HepG2 (cell line): ENCODE measurements around the gene CRISPLD2. TPM values are rescaled to one million over a fixed set of nuclear protein-coding genes. Genes with fewer than 3 reads are reported as not detected.
A peak's percentile ranks its signal among the peaks of the same experiment; 100 is the strongest.

Source experiments
- ATAC-seq: fragments of 200-7000 bp; cut with Tn5 transposase; 3 replicates; pipeline ENCODE4 v1.9.1; 2020; ENCODE audit warnings: mild to moderate bottlenecking, moderate library complexity
- BruUV-seq: library from RNA; stranded (reverse); fragments of 400-500 nt; replicated peaks from 2 replicates; lab custom pipeline; 2021; lab: Mats Ljungman, UMichigan
- CTCF ChIA-PET: fragments of 300-600 bp; formaldehyde crosslinking; extraction: SDS; loops from one replicate; lab custom pipeline; 2021; ENCODE audit warnings: low total read pairs, inconsistent platforms, low intra/inter-chr PET ratio; lab: Yijun Ruan, JAX
- POLR2A ChIA-PET: fragments of 350-600 bp; sonication (Branson Sonifier 250); formaldehyde crosslinking; loops from one replicate; lab custom pipeline; 2020; ENCODE audit warnings: antibody characterized with exemption, inconsistent platforms; lab: Yijun Ruan, JAX
- DNase-seq: peaks from one replicate; pipeline ENCODE4 v3.0.0-alpha.2; 2015; ENCODE audit warnings: low spot score
- FAIRE-seq: peaks from 3 replicates; lab custom pipeline; 2011; peaks lifted over from hg19 to GRCh38; lab: Jason Lieb, UNC
- H2AFZ ChIP-seq: one replicate; pipeline ENCODE4 v1.6.1; 2011; ENCODE audit warnings: low read length, inconsistent platforms
- H3K27ac ChIP-seq: fragments of 300-600 bp; 3 replicates; pipeline ENCODE4 v1.8.0; 2011; ENCODE audit warnings: mixed run types, mild to moderate bottlenecking, mixed read lengths, low read length, inconsistent platforms; ENCODE audit not compliant: insufficient read depth; ENCODE audit errors: extremely low read length
- H3K27me3 ChIP-seq, 2 experiments: fragments of 200-600 bp in 1 of 2; 2 replicates in 1 of 2; 3 replicates in 1 of 2; pipeline versions ENCODE4 v1.6.0 to v1.8.0; 2011; ENCODE audit warnings: low read length in 2 of 2, mild to moderate bottlenecking in 2 of 2, moderate library complexity in 2 of 2, inconsistent platforms in 1 of 2; ENCODE audit not compliant: insufficient read depth in 2 of 2, control insufficient read depth in 1 of 2
- H3K36me3 ChIP-seq, 2 experiments: fragments of 200-600 bp in 1 of 2; replicated peaks in 1 of 2; 2 replicates in 1 of 2; 3 replicates in 1 of 2; pipeline versions ENCODE4 v1.5.1 to v1.8.0; 2011; ENCODE audit warnings: low read length in 2 of 2, inconsistent platforms in 1 of 2; ENCODE audit not compliant: insufficient read depth in 2 of 2, control insufficient read depth in 1 of 2
- H3K4me1 ChIP-seq: 2 replicates; pipeline ENCODE4 v1.5.1; 2012; ENCODE audit warnings: low read length, inconsistent platforms; ENCODE audit not compliant: insufficient read depth
- H3K4me2 ChIP-seq: 2 replicates; pipeline ENCODE4 v1.6.0; 2011; ENCODE audit warnings: low read depth, low read length, inconsistent platforms
- H3K4me3 ChIP-seq, 3 experiments: fragments of 200-600 bp in 1 of 3; sonication (generic), shearing (Covaris generic) in 1 of 3; replicated peaks in 1 of 3; 2 replicates each; pipeline ENCODE4 v1.5.1; 2011 to 2016; ENCODE audit warnings: low read length in 3 of 3, inconsistent platforms in 2 of 3, low read depth in 2 of 3, mild to moderate bottlenecking in 2 of 3, control low read depth in 1 of 3, mixed read lengths in 1 of 3; ENCODE audit not compliant: insufficient read depth in 1 of 3
- H3K79me2 ChIP-seq: one replicate; pipeline ENCODE4 v1.6.1; 2011; ENCODE audit warnings: low read length, inconsistent platforms; ENCODE audit not compliant: insufficient read depth
- H3K9ac ChIP-seq: 2 replicates; pipeline ENCODE4 v1.6.0; 2011; ENCODE audit warnings: mild to moderate bottlenecking, low read depth, low read length, inconsistent platforms; ENCODE audit not compliant: insufficient read depth
- H3K9me3 ChIP-seq: 2 replicates; pipeline ENCODE4 v1.5.1; 2012; ENCODE audit warnings: mild to moderate bottlenecking, low read length
- H4K20me1 ChIP-seq: 2 replicates; pipeline ENCODE4 v1.6.0; 2011; ENCODE audit warnings: inconsistent platforms, mild to moderate bottlenecking, low read length, moderate library complexity; ENCODE audit not compliant: insufficient read depth
- EHMT2 ChIP-seq: fragments of 200-600 bp; sonication (generic); IDR thresholded peaks from 2 replicates; pipeline ENCODE4 v1.7.0; 2017; ENCODE audit warnings: antibody characterized with exemption, low read depth, low read length, borderline replicate concordance
- HNRNPL ChIP-seq: fragments of 200-400 bp; formaldehyde crosslinking; IDR thresholded peaks from 2 replicates; pipeline ENCODE4 v1.6.1; 2017; ENCODE audit warnings: mild to moderate bottlenecking, low read depth, low read length
- MTA3 ChIP-seq: sonication (generic); formaldehyde crosslinking; IDR thresholded peaks from 2 replicates; pipeline ENCODE4 v1.4.0; 2020; ENCODE audit warnings: missing genetic modification reagents
- POLR2AphosphoS2 ChIP-seq: IDR thresholded peaks from 2 replicates; pipeline ENCODE4 v1.6.1; 2011; ENCODE audit warnings: low read depth, low read length, improper control_type of control experiment
- RFX3 ChIP-seq: IDR thresholded peaks from 2 replicates; pipeline ENCODE4 v1.6.1; 2016; ENCODE audit warnings: missing biosample characterization, missing genetic modification reagents
- YEATS4 ChIP-seq: sonication (generic); formaldehyde crosslinking; IDR thresholded peaks from 2 replicates; pipeline ENCODE4 v1.4.0; 2020; ENCODE audit warnings: missing genetic modification reagents, borderline replicate concordance
- ZNF329 ChIP-seq: sonication (generic); formaldehyde crosslinking; IDR thresholded peaks from 2 replicates; pipeline ENCODE4 v1.9.0; 2021; ENCODE audit warnings: low read depth, mild to moderate bottlenecking, missing genetic modification reagents
- WGBS: methylation state at CpG from one replicate; pipeline ENCODE4 v1.1.6; 2017; ENCODE audit warnings: low lambda C conversion rate; 5-methylcytosine and 5-hydroxymethylcytosine counted together
- in situ Hi-C: cut with HindIII; loops from 2 replicates; pipeline ENCODE4 v1.10.0; 2017; ENCODE audit warnings: low pct_unique_long_range_greater_than_20kb; ENCODE audit not compliant: extremely low pct_ligation_motif_present
- intact Hi-C: fragments of 100-400 bp; cut with micrococcal nuclease; formaldehyde crosslinking; loops from one replicate; pipeline ENCODE4 v1.10.0; 2022; ENCODE audit not compliant: unreplicated experiment
- polyA plus RNA-seq, 8 experiments: library from polyadenylated mRNA; depleted of rRNA in 3 of 8; stranded (reverse) in 7 of 8; unstranded in 1 of 8; fragments of >200 nt; fragmentation: Illumina TruSeq in 4 of 8; extraction: Trizol in 4 of 8; gene quantifications; 2 replicates each; pipeline versions ENCODE4 v1.2.1 to v1.2.3, GENCODE V29; 2011 to 2016; ENCODE audit warnings: low read depth in 4 of 8, missing spikeins in 1 of 8, mixed read lengths in 1 of 8; ENCODE audit not compliant: insufficient read depth in 1 of 8
- total RNA-seq, 5 experiments: library from RNA; depleted of rRNA; stranded (reverse); fragments of >200 nt; fragmentation: Illumina TruSeq; extraction: Trizol; gene quantifications; 2 replicates each; pipeline ENCODE4 v1.2.3, GENCODE V29; 2016; ENCODE audit warnings: low read depth in 1 of 5
- TF ChIP-seq, protein P1 (sequence below): sonication (generic); formaldehyde crosslinking; IDR thresholded peaks from 2 replicates; pipeline ENCODE4 v1.5.0; 2020; ENCODE audit warnings: mild to moderate bottlenecking, missing genetic modification reagents, moderate library complexity
- TF ChIP-seq, protein P2 (sequence below): sonication (generic); formaldehyde crosslinking; IDR thresholded peaks from 2 replicates; pipeline ENCODE4 v1.8.0; 2022; ENCODE audit warnings: mild to moderate bottlenecking, missing genetic modification reagents, borderline replicate concordance
- TF ChIP-seq, protein P3 (sequence below): sonication (generic); formaldehyde crosslinking; IDR thresholded peaks from 2 replicates; pipeline ENCODE4 v1.4.0; 2020; ENCODE audit warnings: missing genetic modification reagents

CRISPLD2 gene
- total and polyA plus RNA-seq, 2 of the 13 experiments (the other 11 are each of a cell fraction or from before 2014, with no cell fraction given): 0.04 to 0.31 TPM

DNA sequence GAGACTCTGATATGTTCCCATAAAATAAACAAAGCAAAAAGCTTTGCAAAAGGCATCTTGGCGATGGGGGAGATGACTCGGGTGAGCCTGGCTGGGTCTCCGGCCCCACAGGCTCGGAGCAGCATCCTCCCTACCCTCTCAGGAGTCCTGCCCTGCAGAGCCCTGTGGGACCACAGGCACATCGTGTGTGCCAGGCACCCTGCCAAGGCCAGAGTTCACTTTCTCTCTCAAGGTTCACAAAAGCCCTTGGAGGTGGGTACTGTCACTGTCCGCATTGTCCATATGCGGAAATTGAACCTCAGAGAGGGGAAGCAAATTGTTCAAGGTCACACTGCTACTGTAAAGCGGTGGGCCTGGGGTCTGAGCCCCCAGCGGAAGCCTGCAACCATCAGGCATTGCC is 48.5 kb downstream of the CRISPLD2 start:
- Histone ChIP-seq H4K20me1 (no peaks in the 10 kb centered on the region), H2AFZ (no peak overlapping the region), H3K4me2 (no peak overlapping the region), H3K9ac (no peak overlapping the region), H3K27ac (no peak overlapping the region), H3K79me2 (no peaks in the 10 kb centered on the region), H3K9me3 (no peaks in the 10 kb centered on the region), H3K27me3 (peaks cover 9 to 52% of the 10 kb centered on the region in 2 experiments), H3K4me3 (no peak overlapping the region), H3K36me3 (no peaks in the 10 kb centered on the region; a peak in 1 of 5 replicates), H3K4me1 (peaks cover 19% of the 10 kb centered on the region)
- POLR2A ChIA-PET: no interaction called here
- in situ Hi-C loops: no loop called here
- WGBS: 47% methylated on average over 8 of the region's 9 CpGs
- CTCF ChIA-PET: no interaction called here
- no peak for DNase-seq
- intact Hi-C loops: no loop called here
- ATAC-seq: no peak
- no peak for FAIRE-seq
- BruUV-seq: no TSS peak
- TF ChIP-seq MTA3 (CRISPR knock-in tag) (no peak), POLR2AphosphoS2 (no peak), EHMT2 (no peak), HNRNPL (0 out of 2 replicates have a peak, but pooled peaks have one; percentile 45), YEATS4 (CRISPR knock-in tag) (no peak)
- TF ChIP-seq, protein P1, sequence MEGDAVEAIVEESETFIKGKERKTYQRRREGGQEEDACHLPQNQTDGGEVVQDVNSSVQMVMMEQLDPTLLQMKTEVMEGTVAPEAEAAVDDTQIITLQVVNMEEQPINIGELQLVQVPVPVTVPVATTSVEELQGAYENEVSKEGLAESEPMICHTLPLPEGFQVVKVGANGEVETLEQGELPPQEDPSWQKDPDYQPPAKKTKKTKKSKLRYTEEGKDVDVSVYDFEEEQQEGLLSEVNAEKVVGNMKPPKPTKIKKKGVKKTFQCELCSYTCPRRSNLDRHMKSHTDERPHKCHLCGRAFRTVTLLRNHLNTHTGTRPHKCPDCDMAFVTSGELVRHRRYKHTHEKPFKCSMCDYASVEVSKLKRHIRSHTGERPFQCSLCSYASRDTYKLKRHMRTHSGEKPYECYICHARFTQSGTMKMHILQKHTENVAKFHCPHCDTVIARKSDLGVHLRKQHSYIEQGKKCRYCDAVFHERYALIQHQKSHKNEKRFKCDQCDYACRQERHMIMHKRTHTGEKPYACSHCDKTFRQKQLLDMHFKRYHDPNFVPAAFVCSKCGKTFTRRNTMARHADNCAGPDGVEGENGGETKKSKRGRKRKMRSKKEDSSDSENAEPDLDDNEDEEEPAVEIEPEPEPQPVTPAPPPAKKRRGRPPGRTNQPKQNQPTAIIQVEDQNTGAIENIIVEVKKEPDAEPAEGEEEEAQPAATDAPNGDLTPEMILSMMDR (CRISPR knock-in tag): no peak

DNA sequence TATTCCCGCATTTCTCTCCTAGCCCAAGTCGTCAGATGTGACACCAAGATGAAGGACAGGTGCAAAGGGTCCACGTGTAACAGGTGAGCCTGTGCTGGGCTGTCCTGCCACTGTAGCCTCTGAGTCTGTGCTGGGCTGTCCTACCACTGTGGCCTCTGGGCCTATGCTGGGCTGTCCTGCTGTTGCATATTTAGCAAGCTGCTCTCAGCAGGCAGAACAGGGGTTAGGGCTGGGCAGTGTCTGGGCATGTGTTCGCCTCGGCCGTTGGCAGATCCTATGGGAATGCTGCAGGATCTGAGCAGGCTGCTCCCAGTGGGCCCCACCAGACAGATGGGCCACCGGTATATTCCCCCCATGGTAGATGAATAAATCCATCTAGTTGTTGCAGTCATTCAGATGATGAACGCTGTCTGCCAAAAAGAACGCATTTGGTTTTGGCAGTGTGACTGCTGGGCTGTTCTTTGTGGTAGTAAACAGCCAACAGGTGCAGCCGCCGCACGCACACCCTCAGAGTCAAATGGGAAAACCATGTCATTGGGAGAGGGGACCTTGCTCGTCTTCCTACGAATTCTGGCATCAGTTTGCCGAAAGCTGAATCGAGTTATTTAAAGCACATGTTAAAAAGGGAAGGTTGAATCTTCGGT is 49.2 kb downstream of the CRISPLD2 start:
- Histone ChIP-seq H3K36me3 (no peaks in the 10 kb centered on the region; a peak in 1 of 5 replicates), H3K27me3 (peaks cover 9 to 51% of the 10 kb centered on the region in 2 experiments), H3K9ac (no peak overlapping the region), H3K9me3 (no peaks in the 10 kb centered on the region), H3K4me1 (peaks cover 19% of the 10 kb centered on the region), H3K79me2 (no peaks in the 10 kb centered on the region), H3K4me3 (no peak overlapping the region), H2AFZ (no peak overlapping the region), H3K27ac (no peak overlapping the region), H4K20me1 (no peaks in the 10 kb centered on the region), H3K4me2 (no peak overlapping the region)
- in situ Hi-C loops: no loop called here
- CTCF ChIA-PET: no interaction called here
- intact Hi-C loops: no loop called here
- BruUV-seq: no TSS peak
- WGBS: 63% methylated on average over 17 of the region's 17 CpGs
- peak; percentile 47; the same call in 2 of the 3 replicates for ATAC-seq
- no peak for DNase-seq
- FAIRE-seq: no peak
- POLR2A ChIA-PET: no interaction called here
- TF ChIP-seq RFX3 (CRISPR knock-in tag) (no peak), ZNF329 (CRISPR knock-in tag) (no peak)
- TF ChIP-seq, protein P2, sequence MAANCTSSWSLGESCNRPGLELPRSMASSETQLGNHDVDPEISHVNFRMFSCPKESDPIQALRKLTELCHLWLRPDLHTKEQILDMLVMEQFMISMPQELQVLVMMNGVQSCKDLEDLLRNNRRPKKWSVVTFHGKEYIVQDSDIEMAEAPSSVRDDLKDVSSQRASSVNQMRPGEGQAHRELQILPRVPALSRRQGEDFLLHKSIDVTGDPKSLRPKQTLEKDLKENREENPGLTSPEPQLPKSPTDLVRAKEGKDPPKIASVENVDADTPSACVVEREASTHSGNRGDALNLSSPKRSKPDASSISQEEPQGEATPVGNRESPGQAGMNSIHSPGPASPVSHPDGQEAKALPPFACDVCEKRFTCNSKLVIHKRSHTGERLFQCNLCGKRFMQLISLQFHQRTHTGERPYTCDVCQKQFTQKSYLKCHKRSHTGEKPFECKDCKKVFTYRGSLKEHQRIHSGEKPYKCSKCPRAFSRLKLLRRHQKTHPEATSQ (CRISPR knock-in tag): no peak
- TF ChIP-seq, protein P3, sequence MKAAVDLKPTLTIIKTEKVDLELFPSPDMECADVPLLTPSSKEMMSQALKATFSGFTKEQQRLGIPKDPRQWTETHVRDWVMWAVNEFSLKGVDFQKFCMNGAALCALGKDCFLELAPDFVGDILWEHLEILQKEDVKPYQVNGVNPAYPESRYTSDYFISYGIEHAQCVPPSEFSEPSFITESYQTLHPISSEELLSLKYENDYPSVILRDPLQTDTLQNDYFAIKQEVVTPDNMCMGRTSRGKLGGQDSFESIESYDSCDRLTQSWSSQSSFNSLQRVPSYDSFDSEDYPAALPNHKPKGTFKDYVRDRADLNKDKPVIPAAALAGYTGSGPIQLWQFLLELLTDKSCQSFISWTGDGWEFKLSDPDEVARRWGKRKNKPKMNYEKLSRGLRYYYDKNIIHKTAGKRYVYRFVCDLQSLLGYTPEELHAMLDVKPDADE (CRISPR knock-in tag): no peak
